Testis (tissue), 3 donors: ENCODE measurements around the gene GPC6. TPM values are rescaled to one million over a fixed set of nuclear protein-coding genes. Genes with fewer than 3 reads are reported as not detected.

ENCODE experiments used
- DNase-seq: peaks from one replicate; pipeline ENCODE4 v3.0.0-alpha.2; 2019
- H3K27ac ChIP-seq, 2 donors: fragments of 200-600 bp; sonication (generic); one replicate each; pipeline ENCODE4 v1.5.1; 2019
- H3K27me3 ChIP-seq: fragments of 200-600 bp; sonication (generic); one replicate; pipeline ENCODE4 v1.5.1; 2019
- H3K36me3 ChIP-seq: fragments of 200-600 bp; sonication (generic); one replicate; pipeline ENCODE4 v1.5.1; 2017; ENCODE audit warnings: low read depth; ENCODE audit errors: missing control alignments
- H3K4me1 ChIP-seq: fragments of 200-600 bp; sonication (generic); one replicate; pipeline ENCODE4 v1.5.1; 2019
- H3K4me3 ChIP-seq, 2 donors: fragments of 200-600 bp; sonication (generic); one replicate each; pipeline ENCODE4 v1.5.1; 2017 to 2019
- H3K9me3 ChIP-seq: fragments of 200-600 bp; sonication (generic); one replicate; pipeline ENCODE4 v1.5.1; 2017
- POLR2A ChIP-seq: fragments of 450-650 bp; IDR thresholded peaks from one replicate; pipeline ENCODE4 v1.6.1; 2017; ENCODE audit warnings: antibody characterized with exemption, mild to moderate bottlenecking, moderate library complexity
- WGBS, 2 donors: methylation state at CpG; one replicate each; pipeline ENCODE4 v1.1.5; 2018; 5-methylcytosine and 5-hydroxymethylcytosine counted together
- intact Hi-C: fragments of 100-400 bp; cut with DNase I; formaldehyde crosslinking; loops from one replicate; pipeline ENCODE4 v1.15.1; 2023; ENCODE audit warnings: low total_unique reads
- polyA plus RNA-seq: library from polyadenylated mRNA; stranded (reverse); fragments of 350-450 nt; fragmentation: Illumina TruSeq; extraction: RNeasy Lipid Tissue Mini Kit (QIAGEN cat#74804); gene quantifications from one replicate; pipeline ENCODE4 v1.2.3, GENCODE V29; 2014; ENCODE audit warnings: low read depth, low replicate concordance; ENCODE audit not compliant: insufficient read depth
- total RNA-seq, 2 donors: library from RNA; depleted of rRNA; stranded (reverse); fragments of >200 nt; gene quantifications; one replicate each; pipeline ENCODE4 v1.2.3, GENCODE V29; 2016
- TF ChIP-seq, protein P1 (sequence below), 3 experiments: fragments of 450-650 bp in 2 of 3; fragments of 200-600 bp in 1 of 3; sonication (generic) in 1 of 3; IDR thresholded peaks; one replicate each; pipeline ENCODE4 v1.5.1; 2016 to 2019; ENCODE audit warnings: antibody characterized with exemption in 3 of 3, mild to moderate bottlenecking in 2 of 3, moderate library complexity in 1 of 3

GPC6 gene
- total and polyA plus RNA-seq, 3 donors from 2014 or later = 2.2 to 6.9 (median 4.3) TPM

DNA sequence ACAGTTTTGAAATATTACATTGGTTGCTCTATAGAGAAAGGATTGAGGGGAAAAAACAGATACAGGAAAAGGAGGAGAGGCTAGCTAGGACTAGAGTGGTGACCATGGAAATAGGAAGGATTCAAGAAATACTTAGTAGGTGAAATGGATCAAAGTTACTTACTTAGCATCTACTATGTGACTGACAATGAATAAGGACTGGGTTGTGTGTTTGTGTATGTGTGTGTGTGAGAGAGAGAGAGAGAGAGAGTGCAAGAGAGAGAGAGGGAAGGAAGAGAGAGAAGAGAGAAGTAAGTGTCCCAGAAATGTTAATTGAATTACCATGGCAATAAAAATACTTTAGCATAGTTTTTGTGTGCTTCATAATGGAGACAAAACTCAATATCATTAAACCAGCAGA, 7.9 kb downstream of the GPC6 start:
- Histone ChIP-seq H3K36me3 (no peaks in the 10 kb centered on the region), H3K9me3 (no peaks in the 10 kb centered on the region), H3K27me3 (no peaks in the 10 kb centered on the region), H3K4me1 (no peaks in the 10 kb centered on the region), H3K27ac (no peak overlapping the region), H3K4me3 (no peak overlapping the region)
- intact Hi-C loops = no loop called here
- TF ChIP-seq, protein P1, sequence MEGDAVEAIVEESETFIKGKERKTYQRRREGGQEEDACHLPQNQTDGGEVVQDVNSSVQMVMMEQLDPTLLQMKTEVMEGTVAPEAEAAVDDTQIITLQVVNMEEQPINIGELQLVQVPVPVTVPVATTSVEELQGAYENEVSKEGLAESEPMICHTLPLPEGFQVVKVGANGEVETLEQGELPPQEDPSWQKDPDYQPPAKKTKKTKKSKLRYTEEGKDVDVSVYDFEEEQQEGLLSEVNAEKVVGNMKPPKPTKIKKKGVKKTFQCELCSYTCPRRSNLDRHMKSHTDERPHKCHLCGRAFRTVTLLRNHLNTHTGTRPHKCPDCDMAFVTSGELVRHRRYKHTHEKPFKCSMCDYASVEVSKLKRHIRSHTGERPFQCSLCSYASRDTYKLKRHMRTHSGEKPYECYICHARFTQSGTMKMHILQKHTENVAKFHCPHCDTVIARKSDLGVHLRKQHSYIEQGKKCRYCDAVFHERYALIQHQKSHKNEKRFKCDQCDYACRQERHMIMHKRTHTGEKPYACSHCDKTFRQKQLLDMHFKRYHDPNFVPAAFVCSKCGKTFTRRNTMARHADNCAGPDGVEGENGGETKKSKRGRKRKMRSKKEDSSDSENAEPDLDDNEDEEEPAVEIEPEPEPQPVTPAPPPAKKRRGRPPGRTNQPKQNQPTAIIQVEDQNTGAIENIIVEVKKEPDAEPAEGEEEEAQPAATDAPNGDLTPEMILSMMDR (IDR thresholded peaks at IDR 0.05) = no peak
- TF ChIP-seq POLR2A = no peak
- DNase-seq = no peak

DNA sequence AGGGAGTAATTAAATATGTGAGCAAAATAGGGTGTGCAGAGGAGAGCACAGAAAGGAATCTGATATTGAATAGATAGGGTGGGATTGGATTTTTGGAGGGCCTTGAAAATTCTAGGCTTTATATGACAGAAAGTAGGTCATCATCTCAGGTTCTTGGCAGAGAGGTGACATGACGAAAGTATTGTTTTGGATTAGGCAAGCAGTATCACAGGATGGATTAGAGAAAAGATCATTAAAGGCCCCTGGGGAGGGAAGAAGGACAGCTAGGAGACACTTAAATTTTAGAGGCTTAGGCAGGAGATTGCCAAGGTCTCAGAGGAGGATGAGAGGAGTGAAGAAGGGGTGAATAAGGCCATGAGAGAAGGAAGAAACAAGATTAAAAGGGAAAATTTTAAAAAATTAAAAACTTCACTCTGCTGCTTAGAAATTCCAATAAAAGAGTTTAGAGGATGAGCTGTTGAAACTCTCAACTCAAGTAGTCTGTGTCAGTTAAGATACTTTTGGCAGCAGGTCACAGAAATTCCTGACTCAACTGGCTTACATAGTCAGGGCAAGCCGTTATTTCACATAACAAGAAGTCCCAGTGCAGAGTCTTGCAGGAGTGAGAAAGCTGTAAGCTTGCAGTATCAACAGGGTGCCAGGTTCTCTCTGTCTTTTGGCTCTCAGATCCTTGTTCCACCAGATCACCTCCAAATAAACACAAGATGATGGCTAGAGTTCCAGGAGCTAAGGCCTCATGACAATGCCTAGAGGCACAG, 8.8 kb downstream of the GPC6 start:
- TF ChIP-seq POLR2A = no peak
- TF ChIP-seq, protein P1 (IDR thresholded peaks at IDR 0.05) = no peak
- Histone ChIP-seq H3K27me3 (no peaks in the 10 kb centered on the region), H3K9me3 (no peaks in the 10 kb centered on the region), H3K4me3 (no peak overlapping the region), H3K36me3 (no peaks in the 10 kb centered on the region), H3K4me1 (no peaks in the 10 kb centered on the region), H3K27ac (no peak overlapping the region)
- intact Hi-C loops = no loop called here
- 70 to 75% methylated on average over 2 of the region's 2 CpGs for WGBS, 2 donors
- no peak for DNase-seq

DNA sequence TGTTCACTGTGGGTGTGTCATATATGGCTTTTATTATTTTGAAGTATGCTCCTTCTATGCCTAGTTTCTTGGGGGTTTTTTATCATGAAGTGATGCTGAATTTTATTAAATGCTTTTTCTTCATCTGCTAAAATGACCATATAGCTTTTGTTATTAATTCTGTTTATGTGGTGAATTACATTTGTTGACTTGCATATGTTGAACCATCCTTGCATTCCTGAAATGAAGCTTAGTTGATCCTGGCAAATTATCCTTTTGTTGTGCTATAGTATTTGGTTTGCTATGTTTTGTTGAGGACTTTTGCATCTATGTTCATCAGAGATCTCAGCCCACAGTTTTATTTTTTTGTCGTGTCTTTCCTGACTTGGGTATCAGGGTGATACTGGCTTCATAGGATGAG, 12.1 kb downstream of the GPC6 start:
- Histone ChIP-seq H3K9me3 (peaks cover 3% of the 10 kb centered on the region), H3K27ac (no peak overlapping the region), H3K4me1 (no peaks in the 10 kb centered on the region), H3K36me3 (no peaks in the 10 kb centered on the region), H3K4me3 (no peak overlapping the region), H3K27me3 (no peaks in the 10 kb centered on the region)
- no peak for TF ChIP-seq POLR2A
- TF ChIP-seq, protein P1 (IDR thresholded peaks at IDR 0.05) = no peak
- 94 to 100% methylated on average over 1 of the region's 1 CpG for WGBS, 2 donors
- no peak for DNase-seq
- intact Hi-C loops = no loop called here

DNA sequence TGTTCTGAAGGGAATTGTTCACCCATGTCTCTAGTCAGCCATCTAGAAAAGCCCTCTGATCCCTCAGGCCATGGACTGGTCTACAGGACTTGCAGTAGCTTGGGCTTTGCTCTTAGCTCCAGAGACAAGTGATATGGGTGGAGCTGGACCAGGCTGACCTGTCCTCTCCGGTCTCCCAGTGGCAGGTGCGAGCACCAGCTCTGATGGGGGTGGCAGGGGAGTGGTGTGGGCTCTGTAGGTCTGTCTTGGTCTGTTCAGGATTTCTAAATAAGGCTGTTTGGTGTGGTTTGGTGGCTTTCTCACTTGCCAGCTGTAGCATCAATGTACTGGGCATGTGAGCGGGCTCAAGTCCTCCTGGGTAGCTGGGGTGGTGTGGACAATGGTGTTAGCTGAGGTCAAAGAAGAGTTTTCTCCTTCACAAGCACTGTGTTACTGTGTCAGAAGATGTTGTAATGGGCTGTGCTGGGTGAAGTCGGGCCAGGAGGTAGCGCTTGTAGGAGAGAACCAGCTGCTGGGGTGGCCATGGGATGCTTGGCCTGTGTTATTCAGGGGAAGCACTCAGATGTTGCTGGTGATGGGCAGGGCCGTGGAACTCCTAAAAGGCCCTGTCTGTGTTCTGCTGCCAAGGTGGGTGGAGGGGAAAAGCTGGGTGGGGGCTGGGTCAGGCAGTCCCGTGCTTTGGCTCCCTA, 16.9 kb downstream of the GPC6 start:
- Histone ChIP-seq H3K4me3 (no peak overlapping the region), H3K9me3 (peaks cover 3% of the 10 kb centered on the region), H3K4me1 (no peaks in the 10 kb centered on the region), H3K27ac (no peak overlapping the region), H3K36me3 (no peaks in the 10 kb centered on the region), H3K27me3 (no peaks in the 10 kb centered on the region)
- 83 to 87% methylated on average over 7 of the region's 7 CpGs for WGBS, 2 donors
- intact Hi-C loops = no loop called here
- no peak for DNase-seq
- no peak for TF ChIP-seq POLR2A
- TF ChIP-seq, protein P1 (IDR thresholded peaks at IDR 0.05) = no peak
